Measurements from ENCODE around the gene PIGK.

Gene PIGK

DNA sequence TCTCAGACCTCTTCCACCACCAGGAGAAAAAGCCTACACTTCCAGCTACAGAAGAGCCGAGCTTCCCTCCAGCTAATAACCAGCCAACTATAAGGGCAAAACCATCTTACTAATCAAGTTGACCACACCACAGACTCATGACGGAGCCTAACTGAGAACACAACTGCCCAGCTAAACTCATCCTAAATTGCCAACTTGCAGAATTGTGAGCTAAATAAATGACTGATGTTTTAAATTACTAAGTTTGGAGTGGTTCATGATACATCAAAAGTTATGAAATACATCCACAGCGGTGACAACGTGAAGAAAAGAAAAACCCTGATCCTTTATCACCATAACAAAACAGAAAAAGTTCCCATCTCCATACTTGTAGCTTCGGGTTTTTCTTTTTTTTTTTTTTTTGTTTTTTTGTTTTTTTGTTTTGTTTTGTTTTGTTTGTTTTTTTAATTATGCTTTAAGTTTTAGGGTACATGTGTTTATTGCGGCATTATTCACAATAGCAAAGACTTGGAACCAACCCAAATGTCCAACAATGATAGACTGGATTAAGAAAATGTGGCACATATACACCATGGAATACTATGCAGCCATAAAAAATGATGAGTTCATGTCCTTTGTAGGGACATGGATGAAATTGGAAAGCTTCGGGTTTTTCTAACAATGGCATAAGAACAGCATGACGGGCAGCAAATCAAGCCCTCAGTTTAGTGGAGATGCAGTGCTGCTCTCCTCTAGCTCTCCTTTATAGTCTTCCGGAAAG lies 122.6 kb downstream of the PIGK start:
- H3K27ac ChIP-seq, result peak overlapping the region; percentile 48; the same call in 1 of the 2 replicates
- TF ChIP-seq, protein P1, sequence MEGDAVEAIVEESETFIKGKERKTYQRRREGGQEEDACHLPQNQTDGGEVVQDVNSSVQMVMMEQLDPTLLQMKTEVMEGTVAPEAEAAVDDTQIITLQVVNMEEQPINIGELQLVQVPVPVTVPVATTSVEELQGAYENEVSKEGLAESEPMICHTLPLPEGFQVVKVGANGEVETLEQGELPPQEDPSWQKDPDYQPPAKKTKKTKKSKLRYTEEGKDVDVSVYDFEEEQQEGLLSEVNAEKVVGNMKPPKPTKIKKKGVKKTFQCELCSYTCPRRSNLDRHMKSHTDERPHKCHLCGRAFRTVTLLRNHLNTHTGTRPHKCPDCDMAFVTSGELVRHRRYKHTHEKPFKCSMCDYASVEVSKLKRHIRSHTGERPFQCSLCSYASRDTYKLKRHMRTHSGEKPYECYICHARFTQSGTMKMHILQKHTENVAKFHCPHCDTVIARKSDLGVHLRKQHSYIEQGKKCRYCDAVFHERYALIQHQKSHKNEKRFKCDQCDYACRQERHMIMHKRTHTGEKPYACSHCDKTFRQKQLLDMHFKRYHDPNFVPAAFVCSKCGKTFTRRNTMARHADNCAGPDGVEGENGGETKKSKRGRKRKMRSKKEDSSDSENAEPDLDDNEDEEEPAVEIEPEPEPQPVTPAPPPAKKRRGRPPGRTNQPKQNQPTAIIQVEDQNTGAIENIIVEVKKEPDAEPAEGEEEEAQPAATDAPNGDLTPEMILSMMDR (conservative IDR thresholded peaks at IDR 0.05), result no peak

DNA sequence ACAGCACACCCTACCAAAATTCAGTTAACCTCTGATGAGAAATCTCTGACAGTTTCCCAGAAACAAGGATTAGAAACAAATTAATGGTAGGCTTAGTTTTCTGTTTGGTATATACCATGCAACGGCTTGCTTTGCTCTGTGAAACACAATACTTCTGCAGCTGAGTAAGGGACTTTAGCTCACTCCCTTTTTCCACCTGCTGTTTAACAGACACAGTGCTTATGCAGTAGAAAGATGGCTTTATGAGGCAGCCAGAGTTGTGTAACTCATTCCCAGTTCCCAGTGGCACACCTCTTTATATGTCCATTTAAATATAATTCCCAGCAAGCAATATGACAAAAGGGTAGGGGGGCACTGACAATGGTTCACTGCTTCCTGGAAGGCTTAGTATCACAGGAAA lies 124.0 kb downstream of the PIGK start:
- TF ChIP-seq, protein P1 (conservative IDR thresholded peaks at IDR 0.05), result no peak
- H3K27ac ChIP-seq, result peak overlapping the region; percentile 48

DNA sequence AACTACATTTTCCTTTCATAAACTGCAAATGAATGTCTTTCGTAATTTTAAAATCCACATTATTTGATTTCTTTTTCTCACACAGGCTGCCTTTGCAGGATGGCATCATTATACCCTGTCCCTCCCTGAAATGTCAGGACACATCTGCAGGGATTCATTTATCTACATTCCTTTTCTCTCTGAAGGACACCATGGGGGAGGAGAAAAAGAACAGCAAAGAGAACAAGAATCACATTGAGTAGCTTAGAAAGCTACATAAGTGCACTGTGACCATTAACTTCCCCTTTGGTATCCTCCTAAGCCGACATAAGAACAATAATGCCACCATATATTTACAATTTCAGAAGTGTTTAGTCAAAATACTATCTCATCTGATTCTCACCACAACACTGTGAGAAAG lies 129.5 kb downstream of the PIGK start:
- TF ChIP-seq, protein P1 (conservative IDR thresholded peaks at IDR 0.05), result no peak
- H3K27ac ChIP-seq, result no peak overlapping the region

DNA sequence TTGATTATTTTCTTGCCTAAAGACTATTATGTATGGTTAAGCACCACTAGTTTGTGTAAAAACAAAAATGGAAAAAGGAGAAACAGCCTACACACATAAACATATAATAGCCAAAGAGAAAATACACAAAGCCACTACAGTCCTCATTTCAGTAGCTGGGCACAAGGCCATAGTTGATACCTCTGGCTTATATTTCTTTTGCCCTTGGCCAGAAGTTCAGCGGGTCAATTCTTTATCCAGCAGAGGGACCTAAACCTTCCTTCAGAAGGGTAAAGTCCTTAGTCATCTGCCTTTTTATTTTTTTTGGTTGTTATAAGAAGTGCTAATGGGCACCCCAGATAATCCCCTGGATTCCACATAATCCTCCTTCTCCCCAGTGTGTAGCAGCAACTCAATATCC lies 134.1 kb downstream of the PIGK start:
- H3K27ac ChIP-seq, result no peak overlapping the region
- TF ChIP-seq, protein P1 (conservative IDR thresholded peaks at IDR 0.05), result no peak

DNA sequence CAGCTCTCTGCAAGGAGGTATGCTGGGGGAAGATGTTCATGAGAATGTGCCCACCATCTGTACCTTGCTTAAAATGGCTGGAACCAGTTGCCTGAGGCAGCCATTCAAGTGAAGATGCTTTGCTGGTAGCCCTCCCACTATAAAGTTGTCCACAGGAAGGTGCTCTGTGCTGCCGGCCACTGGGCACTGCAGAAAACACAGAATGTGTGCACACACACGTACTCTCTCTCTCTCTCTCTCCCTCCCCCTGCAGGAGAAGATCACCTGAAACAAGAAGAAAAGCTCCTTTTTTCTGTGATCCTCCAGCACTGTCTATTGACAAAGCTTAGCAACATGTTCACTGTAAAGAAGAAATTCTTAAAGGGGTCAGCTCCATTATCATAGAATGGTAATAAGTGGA lies 134.8 kb downstream of the PIGK start:
- no peak overlapping the region for H3K27ac ChIP-seq
- TF ChIP-seq, protein P1 (conservative IDR thresholded peaks at IDR 0.05), result no peak

DNA sequence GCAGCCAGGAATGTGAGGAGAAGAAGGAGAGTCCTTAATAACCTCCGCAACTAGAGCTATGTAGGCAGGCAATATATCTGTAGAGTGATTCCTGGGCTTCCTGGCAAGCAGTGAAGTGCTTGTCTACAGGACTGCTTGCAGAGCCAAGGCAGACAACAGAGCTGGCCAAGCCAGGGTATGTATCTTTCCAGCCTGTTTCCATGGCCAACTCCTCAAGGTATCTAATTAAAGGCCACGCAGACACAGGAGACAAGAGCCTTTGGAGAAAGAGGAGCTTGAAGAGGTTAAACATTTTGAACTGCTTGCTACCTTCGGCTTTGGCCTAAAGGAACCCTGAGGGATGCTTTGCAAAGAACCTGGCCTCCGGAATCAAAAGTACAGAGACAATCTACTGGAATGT lies 137.4 kb downstream of the PIGK start:
- TF ChIP-seq, protein P1 (conservative IDR thresholded peaks at IDR 0.05), result no peak
- no peak overlapping the region for H3K27ac ChIP-seq

DNA sequence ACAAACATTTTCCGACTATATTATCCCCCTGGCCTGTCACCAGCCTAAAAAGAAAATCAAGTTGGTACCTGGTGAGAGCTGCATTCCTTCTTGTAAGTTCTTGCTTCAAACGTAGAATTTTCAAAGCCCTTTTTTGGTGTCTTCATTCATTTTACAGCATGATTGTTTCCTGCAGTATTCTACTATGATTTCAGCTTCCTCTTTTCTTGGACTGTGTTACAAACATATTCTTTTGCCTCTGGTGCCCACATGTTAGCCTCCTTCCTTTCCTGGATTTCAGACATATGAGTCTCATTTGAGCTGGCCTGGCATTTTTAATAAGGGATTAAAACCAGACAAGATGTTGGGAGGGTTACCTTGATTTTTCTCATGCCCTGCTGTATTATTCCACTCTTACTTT lies 142.5 kb downstream of the PIGK start:
- TF ChIP-seq, protein P1 (conservative IDR thresholded peaks at IDR 0.05), result no peak
- no peak overlapping the region for H3K27ac ChIP-seq
